T-helper 2 cell (primary cell): ENCODE data around the gene GEMIN7.

Experiments used
- DNase-seq, 5 experiments: peaks; one replicate each; pipeline versions ENCODE4 v3.0.0 to v3.0.0-alpha.2; 2012 to 2022

GEMIN7 gene

GRCh38 chr19:45061965-45062364, 17.1 kb upstream of the GEMIN7 start:
- DNase-seq: no peak

GRCh38 chr19:45063851-45064801, 14.9 kb upstream of the GEMIN7 start:
- no peak for DNase-seq

GRCh38 chr19:45066921-45067661, 12.0 kb upstream of the GEMIN7 start:
- no peak for DNase-seq

- no peak for DNase-seq
Observed at GRCh38 chr19:45068041-45068440, 11.0 kb upstream of the GEMIN7 start.

GRCh38 chr19:45069056-45069455, 10.0 kb upstream of the GEMIN7 start:
- DNase-seq: no peak

GRCh38 chr19:45070214-45070613, 8.8 kb upstream of the GEMIN7 start:
- DNase-seq: no peak

GRCh38 chr19:45070861-45071544, 8.1 kb upstream of the GEMIN7 start:
- DNase-seq: no peak

- no peak for DNase-seq
Observed at GRCh38 chr19:45071545-45071938, 7.5 kb upstream of the GEMIN7 start.

GRCh38 chr19:45071969-45072790, 6.9 kb upstream of the GEMIN7 start:
- no peak for DNase-seq

- no peak for DNase-seq
Observed at GRCh38 chr19:45074744-45075300, 4.2 kb upstream of the GEMIN7 start.

GRCh38 chr19:45075301-45076028, 3.6 kb upstream of the GEMIN7 start:
- DNase-seq: peak in 1 of 5 experiments; percentile 50

- peak; percentile 57 to 85 (median 72) for DNase-seq
Observed at GRCh38 chr19:45076029-45076850, 2.8 kb upstream of the GEMIN7 start, which contains the start of gene ZNF296. Gene ZNF296, minus strand, starts transcription at chr19:45076478. Its CDS starts 105 bp downstream, at chr19:45076373.

GRCh38 chr19:45076851-45077730, 2.0 kb upstream of the GEMIN7 start:
- no peak for DNase-seq

GRCh38 chr19:45078390-45079062, 534 bp upstream of the GEMIN7 start:
- no peak for DNase-seq

- peak in 1 of 5 experiments; percentile 33 for DNase-seq
Observed at GRCh38 chr19:45079911-45080370, 881 bp downstream of the GEMIN7 start.

GRCh38 chr19:45082170-45082569, 3.1 kb downstream of the GEMIN7 start:
- no peak for DNase-seq

- no peak for DNase-seq
Observed at GRCh38 chr19:45086480-45086879, 7.4 kb downstream of the GEMIN7 start.

- DNase-seq: peak in 2 of 5 experiments; percentile 79 to 93
Observed at GRCh38 chr19:45087531-45087930, 8.5 kb downstream of the GEMIN7 start.
